Prostate gland (tissue), 2 donors: ENCODE results near the gene UNC13B.
"Not testable (repeated sequence)": the region's sequence is repeated elsewhere in the genome, so short reads cannot be mapped to it uniquely, and the experiment has no call there.

Experiments
- CTCF ChIP-seq, 4 experiments: fragments of 200-600 bp in 2 of 4; fragments of 450-650 bp in 2 of 4; sonication (generic) in 2 of 4; IDR thresholded peaks; 1 replicate in 3 of 4; 2 replicates in 1 of 4; pipeline ENCODE4 v1.5.1; 2016 to 2019; ENCODE audit warnings: antibody characterized with exemption in 4 of 4, mild to moderate bottlenecking in 2 of 4, moderate library complexity in 2 of 4
- POLR2A ChIP-seq: fragments of 450-650 bp; IDR thresholded peaks from one replicate; pipeline ENCODE4 v1.6.1; 2016; ENCODE audit warnings: antibody characterized with exemption, mild to moderate bottlenecking

GRCh38 chr9:35409434-35409833 lies 247.6 kb downstream of the UNC13B start:
- TF ChIP-seq CTCF (IDR thresholded peaks at IDR 0.05); POLR2A: not testable (repeated sequence)
